Fibroblast of lung (primary cell): ENCODE results near the gene ZBTB33. TPM values are rescaled to one million over a fixed set of nuclear protein-coding genes. Genes with fewer than 3 reads are reported as not detected.

Experiments used
- DNase-seq, 2 donors: peaks; one replicate each; pipeline versions ENCODE4 v3.0.0 to v3.0.0-alpha.2; 2010; ENCODE audit warnings: low read depth in 2 of 2
- H2AFZ ChIP-seq: 2 replicates; pipeline ENCODE4 v1.5.1; 2012; ENCODE audit warnings: low read length, control low read depth, inconsistent platforms
- H3K27ac ChIP-seq: 2 replicates; pipeline ENCODE4 v1.5.1; 2011; ENCODE audit warnings: low read length, control low read depth; ENCODE audit not compliant: insufficient read depth
- H3K27me3 ChIP-seq: 2 replicates; pipeline ENCODE4 v1.5.1; 2011; ENCODE audit warnings: mild to moderate bottlenecking, low read length; ENCODE audit not compliant: control insufficient read depth, insufficient read depth
- H3K36me3 ChIP-seq: 2 replicates; pipeline ENCODE4 v1.5.1; 2011; ENCODE audit warnings: low read length; ENCODE audit not compliant: control insufficient read depth, insufficient read depth
- H3K4me1 ChIP-seq: 2 replicates; pipeline ENCODE4 v1.5.1; 2011; ENCODE audit warnings: low read length; ENCODE audit not compliant: control insufficient read depth, insufficient read depth; ENCODE audit errors: extremely low read depth
- H3K4me2 ChIP-seq: 2 replicates; pipeline ENCODE4 v1.5.1; 2011; ENCODE audit warnings: low read length, control low read depth; ENCODE audit not compliant: insufficient read depth; ENCODE audit errors: extremely low read depth
- H3K4me3 ChIP-seq, 4 experiments: fragments of 200-600 bp in 1 of 4; sonication (generic) in 1 of 4; replicated peaks in 1 of 4; 2 replicates each; pipeline ENCODE4 v1.5.1; 2011 to 2016; ENCODE audit warnings: low read length in 4 of 4, low read depth in 3 of 4, mild to moderate bottlenecking in 3 of 4, control low read depth in 2 of 4, inconsistent platforms in 1 of 4, mixed read lengths in 1 of 4; ENCODE audit not compliant: insufficient read depth in 1 of 4; ENCODE audit errors: control extremely low read depth in 1 of 4
- H3K79me2 ChIP-seq: 2 replicates; pipeline ENCODE4 v1.5.1; 2012; ENCODE audit warnings: mild to moderate bottlenecking, low read length, inconsistent platforms; ENCODE audit not compliant: control insufficient read depth, insufficient read depth
- H3K9ac ChIP-seq: 2 replicates; pipeline ENCODE4 v1.5.1; 2011; ENCODE audit warnings: mild to moderate bottlenecking, low read length, control low read depth; ENCODE audit not compliant: insufficient read depth
- H3K9me3 ChIP-seq: 2 replicates; pipeline ENCODE4 v1.5.1; 2012; ENCODE audit warnings: low read depth, low read length; ENCODE audit not compliant: control insufficient read depth, insufficient read depth
- H4K20me1 ChIP-seq: 2 replicates; pipeline ENCODE4 v1.5.1; 2011; ENCODE audit warnings: low read length; ENCODE audit not compliant: control insufficient read depth, insufficient read depth; ENCODE audit errors: extremely low read depth
- CTCF ChIP-seq, 2 donors: IDR thresholded peaks in 1 of 2; conservative IDR thresholded peaks in 1 of 2; 1 replicate in 1 of 2; 2 replicates in 1 of 2; pipeline ENCODE4 v1.5.1; 2011 to 2012; ENCODE audit warnings: low read length in 2 of 2, control low read depth in 1 of 2, inconsistent platforms in 1 of 2, low read depth in 1 of 2, mild to moderate bottlenecking in 1 of 2
- EZH2 ChIP-seq: IDR thresholded peaks from 2 replicates; pipeline ENCODE4 v1.5.1; 2012; ENCODE audit warnings: low read length, control low read depth, mild to moderate bottlenecking; ENCODE audit errors: missing control alignments
- polyA plus RNA-seq, 2 donors: library from polyadenylated mRNA; depleted of rRNA in 1 of 2; stranded (reverse) in 1 of 2; unstranded in 1 of 2; fragments of >200 nt; gene quantifications; 2 replicates each; pipeline ENCODE4 v1.2.1, GENCODE V29; 2011 to 2012; ENCODE audit warnings: missing spikeins in 1 of 2
- total RNA-seq: library from RNA; depleted of rRNA; stranded (reverse); fragments of >200 nt; gene quantifications from 2 replicates; pipeline ENCODE4 v1.2.1, GENCODE V29; 2014

ZBTB33 gene
- total and polyA plus RNA-seq, 2 donors (not counting 1 experiment from before 2014, with no cell fraction given), result 6.6 to 9.7 TPM

- Histone ChIP-seq H3K4me1 (no peaks in the 10 kb centered on the region), H3K27ac (no peak overlapping the region), H4K20me1 (no peaks in the 10 kb centered on the region), H3K4me3 (no peak overlapping the region), H3K79me2 (no peaks in the 10 kb centered on the region), H2AFZ (no peak overlapping the region), H3K4me2 (no peak overlapping the region), H3K36me3 (no peaks in the 10 kb centered on the region), H3K9ac (no peak overlapping the region), H3K9me3 (no peaks in the 10 kb centered on the region), H3K27me3 (no peaks in the 10 kb centered on the region)
- TF ChIP-seq EZH2 (no peak), CTCF (conservative IDR thresholded peaks at IDR 0.05 in 1 of 2, IDR thresholded peaks at IDR 0.05 in 1 of 2; ENCODE audit: low read depth in 1 of 2, low read length in 2 of 2) (no peak)
- DNase-seq, result no peak
Observed at GRCh38 chrX:120282697-120283096, 32.1 kb downstream of the ZBTB33 start.

- Histone ChIP-seq H3K27ac (no peak overlapping the region), H3K4me1 (no peaks in the 10 kb centered on the region), H3K9me3 (no peaks in the 10 kb centered on the region), H3K4me2 (no peak overlapping the region), H3K36me3 (no peaks in the 10 kb centered on the region), H4K20me1 (no peaks in the 10 kb centered on the region), H3K27me3 (no peaks in the 10 kb centered on the region), H3K79me2 (no peaks in the 10 kb centered on the region), H2AFZ (no peak overlapping the region), H3K4me3 (no peak overlapping the region), H3K9ac (no peak overlapping the region)
- DNase-seq, result no peak
- TF ChIP-seq CTCF (conservative IDR thresholded peaks at IDR 0.05 in 1 of 2, IDR thresholded peaks at IDR 0.05 in 1 of 2; ENCODE audit: low read depth in 1 of 2, low read length in 2 of 2), result no peak
- TF ChIP-seq EZH2, result no peak
Observed at GRCh38 chrX:120286733-120287512, 36.3 kb downstream of the ZBTB33 start.

- no peak for DNase-seq
- Histone ChIP-seq H3K27ac (no peak overlapping the region), H3K4me1 (no peaks in the 10 kb centered on the region), H4K20me1 (no peaks in the 10 kb centered on the region), H3K79me2 (no peaks in the 10 kb centered on the region), H3K27me3 (no peaks in the 10 kb centered on the region), H2AFZ (no peak overlapping the region), H3K9ac (no peak overlapping the region), H3K4me2 (no peak overlapping the region), H3K9me3 (no peaks in the 10 kb centered on the region), H3K36me3 (no peaks in the 10 kb centered on the region), H3K4me3 (no peak overlapping the region)
- no peak for TF ChIP-seq EZH2
- no peak for TF ChIP-seq CTCF (conservative IDR thresholded peaks at IDR 0.05 in 1 of 2, IDR thresholded peaks at IDR 0.05 in 1 of 2; ENCODE audit: low read depth in 1 of 2, low read length in 2 of 2)
Observed at GRCh38 chrX:120287513-120288112, 37.0 kb downstream of the ZBTB33 start.
